Left lung (tissue), 10 donors: ENCODE data around the gene EFCAB13. TPM values are rescaled to one million over a fixed set of nuclear protein-coding genes. Genes with fewer than 3 reads are reported as not detected.

Source experiments
- ATAC-seq: fragments of 200-7000 bp; cut with Tn5 transposase; one replicate; pipeline ENCODE4 v1.9.1; 2020; ENCODE audit warnings: moderate library complexity
- DNase-seq, 4 donors: peaks; one replicate each; pipeline ENCODE4 v3.0.0-alpha.2; 2013 to 2020
- H3K27ac ChIP-seq, 2 donors: fragments of 200-600 bp; sonication (generic) in 1 of 2; one replicate each; pipeline versions ENCODE4 v1.5.0 to v1.8.0; 2020 to 2021
- H3K27me3 ChIP-seq, 2 donors: fragments of 200-600 bp; sonication (generic) in 1 of 2; one replicate each; pipeline versions ENCODE4 v1.5.0 to v1.8.0; 2020 to 2021
- H3K36me3 ChIP-seq, 2 donors: fragments of 200-600 bp; sonication (generic) in 1 of 2; one replicate each; pipeline versions ENCODE4 v1.5.0 to v1.8.0; 2020 to 2021
- H3K4me1 ChIP-seq, 2 donors: fragments of 200-600 bp; one replicate each; pipeline ENCODE4 v1.8.0; 2021
- H3K4me3 ChIP-seq, 2 donors: fragments of 200-600 bp; sonication (generic) in 1 of 2; one replicate each; pipeline versions ENCODE4 v1.5.0 to v1.8.0; 2020 to 2021; ENCODE audit warnings: mild to moderate bottlenecking in 1 of 2
- H3K9me3 ChIP-seq, 2 donors: fragments of 200-600 bp; sonication (generic) in 1 of 2; one replicate each; pipeline versions ENCODE4 v1.5.0 to v1.8.0; 2020 to 2021
- intact Hi-C, 2 donors: fragments of 100-400 bp; cut with DNase I; formaldehyde crosslinking; loops; one replicate each; pipeline versions ENCODE4 v1.11.2 to v1.14.2; 2022
- polyA plus RNA-seq, 6 donors: library from polyadenylated mRNA; unstranded; fragments of 120-200 nt; gene quantifications; one replicate each; pipeline ENCODE4 v1.2.1, GENCODE V29; 2013; ENCODE audit not compliant: insufficient read length in 6 of 6
- total RNA-seq, 2 donors: library from RNA; stranded (reverse); fragmentation: NEBNext Ultra II Directional; extraction: Animal tissue kit (Norgen Biotek cat#: 25700); gene quantifications; one replicate each; pipeline ENCODE4 v1.2.1, GENCODE V29; 2021
- TF ChIP-seq, protein P1 (sequence below), 2 donors: fragments of 200-600 bp; sonication (generic) in 1 of 2; IDR thresholded peaks; one replicate each; pipeline versions ENCODE4 v1.5.0 to v1.8.0; 2021; ENCODE audit warnings: antibody characterized with exemption in 2 of 2
- donor health status: DM: no; HTN: yes; CAD: no.
- donor health status: DM: no; HTN: no; CAD: no.

The EFCAB13 gene
- total and polyA plus RNA-seq, 8 donors = 7.4 to 13.0 (median 10.0) TPM

DNA sequence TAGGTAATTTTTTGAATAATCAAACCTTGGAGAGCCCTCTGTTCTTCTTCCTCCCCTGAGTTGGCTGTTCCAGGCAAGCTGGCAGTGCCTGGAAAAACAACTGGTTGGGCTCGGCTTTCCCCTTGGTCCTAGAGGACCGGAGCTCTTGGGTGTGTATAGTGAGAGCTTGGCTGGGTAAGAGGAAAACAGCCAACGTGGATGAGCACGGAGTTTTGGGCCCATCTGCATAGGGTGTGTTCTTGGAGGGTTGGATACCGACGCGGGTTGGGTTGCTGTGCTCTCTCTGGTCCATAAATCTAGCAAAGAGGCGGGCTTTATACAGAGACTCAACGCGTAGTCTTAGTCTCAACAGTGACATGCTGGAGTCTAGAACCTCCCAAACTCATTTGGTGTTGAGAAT is 46.9 kb upstream of the EFCAB13 start:
- H3K9me3 ChIP-seq = no peaks in the 10 kb centered on the region
- H3K27me3 ChIP-seq = no peaks in the 10 kb centered on the region
- TF ChIP-seq, protein P1, sequence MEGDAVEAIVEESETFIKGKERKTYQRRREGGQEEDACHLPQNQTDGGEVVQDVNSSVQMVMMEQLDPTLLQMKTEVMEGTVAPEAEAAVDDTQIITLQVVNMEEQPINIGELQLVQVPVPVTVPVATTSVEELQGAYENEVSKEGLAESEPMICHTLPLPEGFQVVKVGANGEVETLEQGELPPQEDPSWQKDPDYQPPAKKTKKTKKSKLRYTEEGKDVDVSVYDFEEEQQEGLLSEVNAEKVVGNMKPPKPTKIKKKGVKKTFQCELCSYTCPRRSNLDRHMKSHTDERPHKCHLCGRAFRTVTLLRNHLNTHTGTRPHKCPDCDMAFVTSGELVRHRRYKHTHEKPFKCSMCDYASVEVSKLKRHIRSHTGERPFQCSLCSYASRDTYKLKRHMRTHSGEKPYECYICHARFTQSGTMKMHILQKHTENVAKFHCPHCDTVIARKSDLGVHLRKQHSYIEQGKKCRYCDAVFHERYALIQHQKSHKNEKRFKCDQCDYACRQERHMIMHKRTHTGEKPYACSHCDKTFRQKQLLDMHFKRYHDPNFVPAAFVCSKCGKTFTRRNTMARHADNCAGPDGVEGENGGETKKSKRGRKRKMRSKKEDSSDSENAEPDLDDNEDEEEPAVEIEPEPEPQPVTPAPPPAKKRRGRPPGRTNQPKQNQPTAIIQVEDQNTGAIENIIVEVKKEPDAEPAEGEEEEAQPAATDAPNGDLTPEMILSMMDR (IDR thresholded peaks at IDR 0.05) = no peak
- H3K4me3 ChIP-seq = no peak overlapping the region
- H3K27ac ChIP-seq = peak overlapping the region; percentile 38 to 61
- H3K4me1 ChIP-seq = peaks cover 45 to 69% of the 10 kb centered on the region in 2 donors
- peak in 2 of 4 donors; percentile 61 to 73 for DNase-seq
- ATAC-seq = peak; percentile 59
- H3K36me3 ChIP-seq = no peaks in the 10 kb centered on the region
- intact Hi-C loops = no loop called here

DNA sequence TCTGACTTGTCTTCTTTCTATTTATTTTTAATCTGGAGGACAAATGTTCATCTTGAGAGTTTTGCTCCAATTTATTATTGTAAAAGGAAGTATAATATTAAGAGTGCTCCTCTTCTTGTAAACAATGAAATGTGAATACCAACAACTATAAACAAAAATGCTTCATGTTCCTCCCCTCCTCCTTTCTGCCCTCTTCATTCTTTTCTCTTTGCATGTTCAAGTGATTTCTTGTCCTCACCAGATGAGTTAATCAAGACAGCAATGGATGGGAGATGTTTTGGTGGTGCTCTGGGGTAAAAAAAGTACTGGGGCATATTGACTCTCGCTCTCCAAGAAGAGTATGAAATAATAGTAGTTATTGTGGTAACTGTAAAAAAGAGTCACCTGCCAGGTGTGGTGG is 45.8 kb upstream of the EFCAB13 start:
- no peak for DNase-seq
- peaks cover 45 to 69% of the 10 kb centered on the region in 2 donors for H3K4me1 ChIP-seq
- TF ChIP-seq, protein P1 (IDR thresholded peaks at IDR 0.05) = no peak
- peak overlapping the region; percentile 77 to 88 for H3K27ac ChIP-seq
- H3K36me3 ChIP-seq = no peaks in the 10 kb centered on the region
- no peaks in the 10 kb centered on the region for H3K27me3 ChIP-seq
- H3K9me3 ChIP-seq = no peaks in the 10 kb centered on the region
- intact Hi-C loops = no loop called here
- no peak for ATAC-seq
- no peak overlapping the region for H3K4me3 ChIP-seq

DNA sequence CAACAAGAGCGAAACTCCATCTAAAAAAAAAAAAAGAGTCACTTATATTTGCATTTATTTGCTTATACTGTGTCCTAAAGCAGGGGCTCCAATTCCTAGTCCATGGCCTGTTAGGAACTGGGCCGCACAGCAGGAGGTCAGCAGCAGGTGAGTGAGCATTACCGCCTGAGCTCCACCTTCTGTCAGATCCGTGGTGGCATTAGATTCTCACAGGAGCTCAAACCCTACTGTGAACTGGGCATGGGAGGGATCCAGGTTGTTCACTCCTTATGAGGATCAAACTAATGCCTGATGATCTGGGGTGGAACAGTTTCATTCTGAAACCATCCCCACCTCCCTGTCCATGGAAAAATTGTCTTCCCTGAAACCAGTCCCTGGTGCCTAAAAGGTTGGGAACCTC is 45.2 kb upstream of the EFCAB13 start:
- no peak for DNase-seq
- Histone ChIP-seq H3K36me3 (no peaks in the 10 kb centered on the region), H3K27me3 (no peaks in the 10 kb centered on the region), H3K4me3 (no peak overlapping the region), H3K9me3 (no peaks in the 10 kb centered on the region), H3K4me1 (peaks cover 45 to 69% of the 10 kb centered on the region in 2 donors), H3K27ac (peak overlapping the region; percentile 77 to 88)
- TF ChIP-seq, protein P1 (IDR thresholded peaks at IDR 0.05) = no peak
- intact Hi-C loops = no loop called here
- no peak for ATAC-seq

DNA sequence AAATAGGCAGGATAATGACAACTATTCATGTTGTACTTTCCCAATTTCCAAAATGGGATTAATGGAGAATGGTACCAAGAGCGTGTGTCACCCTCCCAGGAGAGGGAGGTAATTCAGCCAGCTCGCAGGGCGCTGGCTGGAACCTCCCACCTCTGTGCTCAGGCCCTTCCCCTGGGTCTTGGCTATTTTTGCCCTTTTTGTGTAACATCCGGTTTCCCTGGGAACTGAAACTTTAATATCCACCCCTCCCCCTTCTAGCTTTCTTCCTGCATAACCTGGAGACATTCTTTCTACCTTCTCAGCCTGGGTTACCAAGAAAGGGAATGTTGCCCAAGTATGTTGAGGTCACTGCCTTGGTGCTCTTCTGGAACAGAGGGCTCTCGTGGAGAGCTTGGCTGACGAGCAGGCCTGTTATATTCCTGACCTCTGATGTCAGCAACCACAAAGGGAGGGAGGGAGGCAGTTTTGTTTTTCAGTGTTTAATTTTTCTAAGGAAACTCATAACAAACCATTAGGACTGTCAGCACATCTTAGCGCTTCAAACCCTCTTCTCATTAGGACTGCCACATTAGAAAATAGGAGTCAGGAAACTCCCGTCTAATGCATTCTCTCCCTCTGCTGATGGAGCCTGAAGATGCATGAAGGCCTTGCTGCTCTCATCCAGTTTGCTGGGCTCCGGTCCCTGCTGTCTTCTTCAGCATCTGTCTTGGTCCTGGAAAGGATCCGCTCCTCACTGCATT is 44.5 kb upstream of the EFCAB13 start:
- peak; percentile 84 for ATAC-seq
- TF ChIP-seq, protein P1 (IDR thresholded peaks at IDR 0.05) = no peak
- intact Hi-C loops = no loop called here

DNA sequence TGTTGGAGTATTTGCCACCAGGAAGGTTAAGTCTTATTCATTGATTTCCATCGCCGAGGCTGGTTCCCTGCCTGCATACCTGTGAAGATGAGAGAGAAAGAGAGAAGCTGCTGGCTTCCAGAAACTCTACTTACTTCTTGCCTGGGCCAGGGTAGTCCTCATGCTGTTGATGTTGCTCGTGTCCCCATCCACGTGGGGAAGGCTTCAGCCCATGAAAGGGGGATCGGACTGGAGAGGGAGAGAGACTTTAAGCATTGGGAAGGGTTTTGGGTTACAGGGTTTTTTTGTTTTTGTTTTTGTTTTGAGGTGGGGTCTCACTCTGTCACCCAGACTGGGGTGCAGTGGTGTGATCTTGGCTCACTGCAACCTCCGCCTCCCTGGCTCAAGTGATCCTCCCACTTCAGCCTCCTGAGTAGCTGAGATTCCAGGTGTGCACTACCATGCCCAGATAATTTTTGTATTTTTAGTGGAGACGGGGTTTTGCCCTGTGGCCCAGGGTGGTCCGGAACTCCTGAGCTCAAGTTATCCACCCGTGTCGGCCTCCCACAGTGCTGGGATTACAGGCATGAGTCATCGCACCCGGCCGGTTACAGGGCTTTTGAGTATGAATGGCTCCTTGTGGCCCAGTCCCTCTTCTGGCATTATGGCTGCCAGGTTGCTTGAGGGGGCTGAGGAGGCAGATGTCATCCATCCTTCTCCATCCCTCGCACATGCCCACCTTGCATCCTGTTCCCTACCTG is 43.5 kb upstream of the EFCAB13 start:
- peak overlapping the region; percentile 77 to 88 for H3K27ac ChIP-seq
- intact Hi-C loops = no loop called here
- H3K36me3 ChIP-seq = no peaks in the 10 kb centered on the region
- TF ChIP-seq, protein P1 (IDR thresholded peaks at IDR 0.05) = no peak
- ATAC-seq (no peak), DNase-seq (no peak)
- no peaks in the 10 kb centered on the region for H3K9me3 ChIP-seq
- H3K27me3 ChIP-seq = no peaks in the 10 kb centered on the region
- no peak overlapping the region for H3K4me3 ChIP-seq
- peaks cover 42 to 64% of the 10 kb centered on the region in 2 donors for H3K4me1 ChIP-seq

More for the DNA sequence above, 44.5 kb upstream of the EFCAB13 start:
- H3K4me3 ChIP-seq = no peak overlapping the region
- H3K27me3 ChIP-seq = no peaks in the 10 kb centered on the region
- H3K4me1 ChIP-seq = peaks cover 45 to 69% of the 10 kb centered on the region in 2 donors
- H3K27ac ChIP-seq = peak overlapping the region; percentile 77 to 88
- no peaks in the 10 kb centered on the region for H3K9me3 ChIP-seq
- peak in 3 of 4 donors; percentile 25 to 77 (median 63) for DNase-seq
- no peaks in the 10 kb centered on the region for H3K36me3 ChIP-seq
